Measurements from ENCODE around the gene CPM. TPM values are rescaled to one million over a fixed set of nuclear protein-coding genes. Genes with fewer than 3 reads are reported as not detected.

CPM gene
- polyA plus RNA-seq, 1 experiment: 5.4 TPM

- Histone ChIP-seq H3K27ac (ENCODE audit: low read depth, low read length) (no peak overlapping the region), H3K9me3 (ENCODE audit: control insufficient read depth, insufficient read depth, low read length) (no peaks in the 10 kb centered on the region), H3K4me3 (ENCODE audit: low read depth, low read length) (no peak overlapping the region), H3K27me3 (ENCODE audit: control insufficient read depth, insufficient read depth, low read length) (no peaks in the 10 kb centered on the region)
- ChIA-PET CTCF (no interaction called here), POLR2A (no interaction called here)
- no peak for DNase-seq (ENCODE audit: low read depth, low spot score)
- TF ChIP-seq CTCF (IDR thresholded peaks at IDR 0.05; ENCODE audit: low read depth, low read length): no peak
Observed at GRCh38 chr12:68939505-68939904, 6.5 kb upstream of the CPM start.

DNA sequence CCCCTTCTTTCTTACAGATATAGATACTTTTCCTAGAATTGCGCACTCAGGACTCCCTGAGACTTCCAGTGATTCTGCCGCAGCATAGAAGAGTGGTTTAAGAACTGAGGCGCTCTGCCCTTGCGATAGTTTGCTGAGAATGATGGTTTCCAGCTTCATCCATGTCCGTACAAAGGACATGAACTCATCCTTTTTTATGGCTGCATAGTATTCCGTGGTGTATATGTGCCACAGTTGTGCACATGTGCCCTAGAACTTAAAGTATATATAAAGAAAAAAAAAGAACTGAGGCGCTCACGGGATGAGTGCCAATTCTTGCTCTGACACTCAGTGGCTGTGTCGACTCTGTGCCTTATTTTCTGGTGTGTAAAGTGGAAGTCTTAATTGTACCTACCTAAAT is 1.4 kb upstream of the CPM start:
- Histone ChIP-seq H3K9me3 (ENCODE audit: control insufficient read depth, insufficient read depth, low read length) (no peaks in the 10 kb centered on the region; the same call in 1 of the 2 replicates), H3K4me3 (ENCODE audit: low read depth, low read length) (no peak overlapping the region), H3K27ac (ENCODE audit: low read depth, low read length) (no peak overlapping the region), H3K27me3 (ENCODE audit: control insufficient read depth, insufficient read depth, low read length) (peaks cover 5% of the 10 kb centered on the region)
- DNase-seq (ENCODE audit: low read depth, low spot score): no peak
- ChIA-PET POLR2A (no interaction called here), CTCF (interaction anchor here (1.7 kb wide), 1 partner anchor 136 kb away, joined by 4 read pairs; no protein-coding TSS in a partner anchor)
- TF ChIP-seq CTCF (IDR thresholded peaks at IDR 0.05; ENCODE audit: low read depth, low read length): no peak

DNA sequence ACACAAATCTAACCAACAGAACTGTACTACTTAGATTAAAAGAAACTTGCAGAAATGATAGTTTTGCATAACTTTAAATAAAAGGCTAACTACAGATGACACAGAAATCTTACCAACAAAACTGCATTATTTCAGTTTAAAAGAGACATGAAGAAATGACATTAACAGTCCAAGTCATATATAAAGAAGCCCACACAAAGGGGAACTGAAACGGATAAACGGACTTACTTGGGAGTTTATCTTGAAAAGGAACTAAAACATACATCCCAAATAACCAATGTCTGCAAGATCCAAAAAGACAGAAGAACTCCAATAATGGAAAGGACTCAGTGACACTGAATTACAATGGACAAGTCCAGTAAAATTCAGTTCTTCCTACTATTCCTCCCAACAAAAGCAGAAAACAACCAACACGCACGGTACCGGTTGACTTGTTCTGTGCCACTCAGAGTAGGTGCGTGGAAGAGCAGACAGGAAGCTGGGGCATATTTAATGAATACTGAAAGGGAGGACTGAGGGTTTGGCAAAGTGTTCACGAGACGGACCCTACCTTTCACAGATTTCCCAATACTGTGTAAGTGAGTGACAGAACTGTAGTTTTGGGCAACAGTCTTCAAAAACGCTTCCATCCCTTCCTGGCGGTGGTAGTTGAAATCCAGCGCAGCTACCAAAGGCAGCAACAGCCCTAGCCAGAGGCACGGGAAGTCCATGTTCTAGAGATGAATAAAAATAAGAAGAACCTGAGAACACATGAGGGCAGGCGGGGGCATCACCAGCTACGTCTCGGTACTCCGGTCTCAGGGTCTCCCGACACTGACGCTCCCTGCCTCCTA is 627 bp downstream of the CPM start:
- DNase-seq (ENCODE audit: low read depth, low spot score): no peak
- peak overlapping the region; percentile 62 for H3K4me3 ChIP-seq (ENCODE audit: low read depth, low read length)
- CTCF ChIA-PET: interaction anchor here (0.8 kb wide), 1 partner anchor 137 kb away, joined by 3 read pairs; no protein-coding TSS in a partner anchor
- POLR2A ChIA-PET: no interaction called here
- TF ChIP-seq CTCF (IDR thresholded peaks at IDR 0.05; ENCODE audit: low read depth, low read length): no peak
- H3K27ac ChIP-seq (ENCODE audit: low read depth, low read length): no peak overlapping the region
- H3K9me3 ChIP-seq (ENCODE audit: control insufficient read depth, insufficient read depth, low read length): no peaks in the 10 kb centered on the region; the same call in 1 of the 2 replicates
- H3K27me3 ChIP-seq (ENCODE audit: control insufficient read depth, insufficient read depth, low read length): peaks cover 5% of the 10 kb centered on the region

- CTCF ChIA-PET: no interaction called here
- Histone ChIP-seq H3K27me3 (ENCODE audit: control insufficient read depth, insufficient read depth, low read length) (peaks cover 5% of the 10 kb centered on the region), H3K27ac (ENCODE audit: low read depth, low read length) (no peak overlapping the region), H3K4me3 (ENCODE audit: low read depth, low read length) (no peak overlapping the region), H3K9me3 (ENCODE audit: control insufficient read depth, insufficient read depth, low read length) (no peaks in the 10 kb centered on the region; the same call in 1 of the 2 replicates)
- POLR2A ChIA-PET: no interaction called here
- no peak for TF ChIP-seq CTCF (IDR thresholded peaks at IDR 0.05; ENCODE audit: low read depth, low read length)
- DNase-seq (ENCODE audit: low read depth, low spot score): no peak
Observed at GRCh38 chr12:68930178-68930577, 2.8 kb downstream of the CPM start.

GRCh38 chr12:68924546-68924945 is 8.4 kb downstream of the CPM start:
- Histone ChIP-seq H3K27me3 (ENCODE audit: control insufficient read depth, insufficient read depth, low read length) (no peaks in the 10 kb centered on the region), H3K9me3 (ENCODE audit: control insufficient read depth, insufficient read depth, low read length) (no peaks in the 10 kb centered on the region), H3K4me3 (ENCODE audit: low read depth, low read length) (no peak overlapping the region), H3K27ac (ENCODE audit: low read depth, low read length) (no peak overlapping the region)
- no peak for TF ChIP-seq CTCF (IDR thresholded peaks at IDR 0.05; ENCODE audit: low read depth, low read length)
- ChIA-PET CTCF (no interaction called here), POLR2A (no interaction called here)
- no peak for DNase-seq (ENCODE audit: low read depth, low spot score)
